Activated naive CD8-positive, alpha-beta T cell treated with anti-CD3 and anti-CD28 coated beads, Interleukin-2, amount 10 ng/mL, durations not matched to agents 7 days and 5 days (primary cell): ENCODE measurements around the gene ATP6V1C2. TPM values are rescaled to one million over a fixed set of nuclear protein-coding genes. Genes with fewer than 3 reads are reported as not detected.

ENCODE experiments used
- ATAC-seq: fragments of 150-1000 bp; cut with Tn5 transposase; one replicate; pipeline ENCODE4 v1.10.0; 2021; ENCODE audit warnings: low read depth, moderate library complexity
- POLR2A ChIA-PET: fragments of 350-600 bp; sonication (Branson Sonifier 250); formaldehyde crosslinking; loops from one replicate; lab custom pipeline; 2021; ENCODE audit warnings: antibody characterized with exemption; lab: Charles Lee
- DNase-seq: peaks from one replicate; pipeline ENCODE4 v3.0.0; 2021
- H3K27ac Mint-ChIP-seq: one replicate; pipeline ENCODE4 v1.8.0; 2022; ENCODE audit warnings: mild to moderate bottlenecking, mixed read lengths
- H3K27me3 Mint-ChIP-seq: one replicate; pipeline ENCODE4 v1.8.0; 2022; ENCODE audit warnings: mild to moderate bottlenecking, moderate library complexity, mixed read lengths
- H3K36me3 Mint-ChIP-seq: one replicate; pipeline ENCODE4 v1.8.0; 2021; ENCODE audit warnings: mild to moderate bottlenecking, mixed read lengths
- H3K4me1 Mint-ChIP-seq: one replicate; pipeline ENCODE4 v1.8.0; 2021; ENCODE audit warnings: mixed read lengths
- H3K4me3 Mint-ChIP-seq: one replicate; pipeline ENCODE4 v1.8.0; 2022; ENCODE audit warnings: mild to moderate bottlenecking, moderate library complexity, mixed read lengths
- H3K9me3 Mint-ChIP-seq: one replicate; pipeline ENCODE4 v1.8.0; 2021; ENCODE audit warnings: mixed read lengths
- total RNA-seq, 2 experiments: library from RNA; stranded (reverse); gene quantifications; one replicate each; pipeline ENCODE4 v1.2.3, GENCODE V29; 2021

Gene ATP6V1C2
- total RNA-seq, result not detected

- Mint-ChIP-seq H3K4me3 (peak within 1 kb of the TSS; percentile 48), H3K36me3 (no peaks in the 10 kb centered on the region), H3K4me1 (peaks cover 5% of the 10 kb centered on the region), H3K9me3 (no peaks in the 10 kb centered on the region), H3K27ac (no peak within 1 kb of the TSS), H3K27me3 (peaks cover 85% of the 10 kb centered on the region)
- peak; percentile 49 for DNase-seq
- POLR2A ChIA-PET, result no interaction called here
- peak; percentile 72 for ATAC-seq
Observed at GRCh38 chr2:10721396-10722251, at the start of gene ATP6V1C2. TSS of gene ATP6V1C2 (plus strand) at chr2:10721630. CDS start at chr2:10722850, 1,220 bp downstream.

GRCh38 chr2:10675131-10675530, 46.3 kb upstream of the ATP6V1C2 start:
- no peaks in the 10 kb centered on the region for H3K9me3 Mint-ChIP-seq
- DNase-seq, result no peak
- peaks cover 27% of the 10 kb centered on the region for H3K4me1 Mint-ChIP-seq
- ATAC-seq, result peak; percentile 67
- H3K27me3 Mint-ChIP-seq, result no peaks in the 10 kb centered on the region
- peaks cover 11% of the 10 kb centered on the region for H3K36me3 Mint-ChIP-seq
- POLR2A ChIA-PET, result interaction anchor here (0.6 to 1.6 kb wide), 3 partner anchors 14 to 513 kb away, joined by 3 to 7 read pairs (median 3); partner anchors contain the start of gene NOL10
- no peak overlapping the region for H3K27ac Mint-ChIP-seq
- peak overlapping the region; percentile 60 for H3K4me3 Mint-ChIP-seq

- Mint-ChIP-seq H3K27me3 (no peaks in the 10 kb centered on the region), H3K4me1 (peaks cover 26% of the 10 kb centered on the region), H3K9me3 (no peaks in the 10 kb centered on the region), H3K36me3 (peaks cover 11% of the 10 kb centered on the region), H3K27ac (no peak overlapping the region), H3K4me3 (no peak overlapping the region)
- ATAC-seq (no peak), DNase-seq (no peak)
- POLR2A ChIA-PET, result no interaction called here
Observed at GRCh38 chr2:10678225-10678624, 43.2 kb upstream of the ATP6V1C2 start.

DNA sequence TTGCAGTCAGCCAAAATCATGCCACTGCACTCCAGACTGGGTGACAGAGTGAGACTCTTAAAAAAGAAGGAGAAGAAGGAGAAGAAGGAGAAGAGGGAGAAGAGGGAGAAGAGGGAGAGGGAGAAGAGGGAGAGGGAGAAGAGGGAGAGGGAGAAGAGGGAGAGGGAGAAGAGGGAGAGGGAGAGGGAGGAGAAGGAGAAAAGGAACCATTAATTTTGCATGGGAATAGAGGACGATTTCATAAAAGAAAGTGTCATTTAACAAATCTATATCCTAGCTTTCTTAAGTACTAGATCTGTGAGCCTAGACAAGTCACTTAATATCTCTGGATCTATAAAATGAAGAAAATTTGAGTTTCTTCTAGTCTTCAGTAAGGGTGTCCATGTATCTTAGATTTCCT, 41.2 kb upstream of the ATP6V1C2 start:
- Mint-ChIP-seq H3K27ac (no peak overlapping the region), H3K27me3 (no peaks in the 10 kb centered on the region), H3K4me3 (no peak overlapping the region), H3K4me1 (peaks cover 15% of the 10 kb centered on the region), H3K9me3 (no peaks in the 10 kb centered on the region), H3K36me3 (peaks cover 10% of the 10 kb centered on the region)
- no peak for ATAC-seq
- DNase-seq, result no peak
- POLR2A ChIA-PET, result no interaction called here

DNA sequence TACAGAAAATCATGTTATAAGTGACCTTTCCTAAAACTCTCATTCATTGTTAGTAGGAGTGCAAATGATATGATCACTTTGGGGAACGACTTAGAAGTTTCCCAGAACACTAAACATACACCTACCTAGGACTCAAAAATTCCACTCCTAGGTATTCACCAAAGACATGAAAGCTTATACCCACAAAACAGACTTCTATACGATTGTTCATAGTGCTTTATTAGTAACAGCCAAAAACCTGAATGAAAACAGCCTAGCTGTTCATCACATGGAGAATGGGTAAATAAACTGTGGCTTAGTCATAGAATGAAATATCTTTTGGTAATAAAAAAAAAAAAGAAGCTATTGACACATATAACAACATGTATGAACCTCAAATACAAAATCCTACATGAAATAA, 40.5 kb upstream of the ATP6V1C2 start:
- Mint-ChIP-seq H3K4me3 (no peak overlapping the region), H3K27ac (no peak overlapping the region), H3K27me3 (no peaks in the 10 kb centered on the region), H3K9me3 (no peaks in the 10 kb centered on the region), H3K36me3 (peaks cover 10% of the 10 kb centered on the region), H3K4me1 (peaks cover 9% of the 10 kb centered on the region)
- ATAC-seq, result no peak
- DNase-seq, result no peak
- POLR2A ChIA-PET, result interaction anchor here (0.9 kb wide), 1 partner anchor 9 kb away, joined by 3 read pairs; the partner anchor contains the start of gene NOL10

DNA sequence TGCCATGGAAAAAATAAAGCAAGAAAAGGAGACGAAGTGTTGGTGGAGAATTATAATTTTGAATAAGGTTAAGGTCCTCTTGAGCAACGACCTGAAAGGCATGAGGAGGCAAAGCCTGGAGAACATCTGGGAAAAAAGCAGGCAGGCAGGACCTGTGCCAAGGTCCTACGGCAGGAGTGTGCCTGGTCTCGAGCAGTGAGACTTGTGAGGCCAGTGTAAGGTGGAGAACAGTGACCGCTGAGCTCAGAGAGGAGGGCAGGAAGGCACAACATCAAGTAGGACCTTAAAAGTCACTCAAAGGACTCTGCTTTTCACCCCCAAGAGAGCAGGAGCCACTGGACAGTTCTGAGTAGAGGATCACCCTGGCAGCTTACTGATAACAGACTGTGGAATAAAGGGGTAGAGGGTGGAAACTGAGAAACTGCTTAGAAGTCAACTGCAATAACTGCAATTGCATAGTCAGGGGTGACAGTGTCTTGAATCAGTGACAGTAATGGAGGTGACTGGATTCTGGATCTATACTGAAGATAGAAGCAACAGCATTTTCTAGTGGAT, 35.2 kb upstream of the ATP6V1C2 start:
- Mint-ChIP-seq H3K4me3 (no peak overlapping the region), H3K27me3 (no peaks in the 10 kb centered on the region), H3K9me3 (no peaks in the 10 kb centered on the region)

DNA sequence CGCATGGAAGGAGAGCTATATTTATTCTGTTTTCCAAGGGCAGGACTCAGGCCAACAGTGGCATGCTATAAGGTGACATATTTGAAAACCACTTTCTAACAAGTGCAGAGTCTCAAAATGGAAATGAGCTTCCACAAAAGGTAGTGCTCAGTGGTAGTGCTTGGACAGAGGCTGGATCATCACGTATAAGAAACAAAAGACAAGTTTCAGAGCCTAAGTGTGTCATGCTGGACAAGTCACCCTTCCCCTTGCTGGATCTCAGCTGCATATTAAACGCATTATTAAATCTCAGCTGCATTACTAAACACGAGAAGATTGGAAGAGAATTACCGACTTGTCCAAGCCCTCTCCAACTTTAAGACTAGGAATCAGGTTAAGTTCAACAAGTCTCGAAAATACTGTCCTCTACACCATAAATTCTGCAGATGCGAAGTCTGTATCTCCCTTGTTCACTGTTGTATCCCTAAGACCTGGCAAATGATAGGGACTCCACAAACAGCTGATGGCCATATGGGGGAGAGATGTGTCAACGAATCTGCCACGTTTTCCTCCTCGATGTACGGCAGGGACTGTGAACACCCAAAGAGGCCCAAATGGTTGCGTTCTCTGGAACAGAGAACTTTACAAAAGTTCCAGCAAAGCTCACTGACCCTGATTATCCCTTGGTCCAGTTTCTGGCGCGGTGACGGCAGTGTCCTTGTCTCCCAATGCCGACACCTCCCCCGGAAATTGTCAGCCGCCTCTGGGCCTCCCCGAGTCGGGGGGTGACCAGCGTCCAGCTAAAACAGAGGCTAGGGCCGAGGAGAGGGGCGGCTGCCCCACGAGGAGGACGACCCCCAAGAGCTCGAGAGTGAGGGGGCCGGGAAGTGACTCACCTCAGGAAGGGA, 32.3 kb upstream of the ATP6V1C2 start:
- no peak overlapping the region for H3K4me3 Mint-ChIP-seq
- H3K4me1 Mint-ChIP-seq, result peaks cover 13% of the 10 kb centered on the region
- H3K36me3 Mint-ChIP-seq, result peaks cover 2% of the 10 kb centered on the region
- POLR2A ChIA-PET, result interaction anchor here (0.7 to 2.3 kb wide), 5 partner anchors 8 to 278 kb away, joined by 3 to 11 read pairs (median 4); partner anchors contain the start of genes ODC1 and PDIA6
- H3K9me3 Mint-ChIP-seq, result no peaks in the 10 kb centered on the region
- no peak overlapping the region for H3K27ac Mint-ChIP-seq
- no peaks in the 10 kb centered on the region for H3K27me3 Mint-ChIP-seq
- peak; percentile 34 for ATAC-seq
- DNase-seq, result no peak

More for the DNA sequence above, 35.2 kb upstream of the ATP6V1C2 start:
- ATAC-seq (no peak), DNase-seq (no peak)
- POLR2A ChIA-PET, result interaction anchor here (1.0 kb wide), 1 partner anchor 25 kb away, joined by 3 read pairs; no protein-coding TSS in a partner anchor
- Mint-ChIP-seq H3K27ac (no peak overlapping the region), H3K36me3 (peaks cover 4% of the 10 kb centered on the region), H3K4me1 (peaks cover 8% of the 10 kb centered on the region)

GRCh38 chr2:10691521-10691920, 29.9 kb upstream of the ATP6V1C2 start:
- peaks cover 2% of the 10 kb centered on the region for H3K36me3 Mint-ChIP-seq
- DNase-seq, result no peak
- no peaks in the 10 kb centered on the region for H3K27me3 Mint-ChIP-seq
- ATAC-seq, result no peak
- POLR2A ChIA-PET, result no interaction called here
- H3K4me1 Mint-ChIP-seq, result peaks cover 11% of the 10 kb centered on the region
- no peak overlapping the region for H3K27ac Mint-ChIP-seq
- H3K4me3 Mint-ChIP-seq, result no peak overlapping the region
- no peaks in the 10 kb centered on the region for H3K9me3 Mint-ChIP-seq

DNA sequence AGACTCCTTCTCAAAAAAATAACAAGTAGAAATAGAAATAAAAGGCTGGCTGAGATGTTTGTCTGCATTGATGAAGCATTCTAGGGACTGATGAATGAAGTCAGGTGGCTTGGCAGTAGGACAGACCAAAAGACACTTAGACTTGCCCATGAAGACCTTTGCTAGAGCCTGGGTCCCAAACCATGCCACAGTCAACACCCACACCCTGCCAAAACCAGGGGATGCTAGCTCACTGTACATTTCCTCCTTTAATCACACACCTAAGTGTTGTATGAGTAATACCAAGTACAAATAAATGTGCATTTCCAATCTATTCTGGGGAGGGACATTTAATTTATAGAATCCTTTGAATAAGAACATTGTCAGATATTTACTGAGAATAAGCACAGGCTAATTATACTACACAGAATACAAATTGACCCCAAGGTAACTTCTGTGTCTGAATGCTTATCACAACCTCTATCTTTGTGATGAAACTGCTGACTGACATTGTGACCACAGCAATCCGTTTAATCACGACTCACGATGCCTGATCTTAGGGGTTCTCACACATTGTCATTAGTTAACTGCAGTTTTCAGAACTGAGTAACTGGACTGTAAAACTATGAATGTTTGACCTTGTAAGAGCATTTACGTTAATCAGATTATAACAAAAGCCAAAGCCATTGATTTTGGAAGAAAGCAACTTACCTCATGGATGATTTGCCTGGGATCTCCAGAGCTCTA, 21.2 kb upstream of the ATP6V1C2 start:
- Mint-ChIP-seq H3K36me3 (no peaks in the 10 kb centered on the region), H3K4me3 (no peak overlapping the region), H3K4me1 (no peaks in the 10 kb centered on the region), H3K27ac (no peak overlapping the region), H3K9me3 (no peaks in the 10 kb centered on the region), H3K27me3 (peaks cover 8% of the 10 kb centered on the region)
- DNase-seq (no peak), ATAC-seq (no peak)
- POLR2A ChIA-PET, result no interaction called here

- Mint-ChIP-seq H3K9me3 (no peaks in the 10 kb centered on the region), H3K4me1 (no peaks in the 10 kb centered on the region), H3K36me3 (no peaks in the 10 kb centered on the region), H3K4me3 (no peak overlapping the region), H3K27me3 (peaks cover 18% of the 10 kb centered on the region), H3K27ac (no peak overlapping the region)
- ATAC-seq (no peak), DNase-seq (no peak)
- POLR2A ChIA-PET, result interaction anchor here (0.6 to 0.7 kb wide), 2 partner anchors 9 to 63 kb away, joined by 3 read pairs; no protein-coding TSS in a partner anchor
Observed at GRCh38 chr2:10704034-10704594, 17.3 kb upstream of the ATP6V1C2 start.

DNA sequence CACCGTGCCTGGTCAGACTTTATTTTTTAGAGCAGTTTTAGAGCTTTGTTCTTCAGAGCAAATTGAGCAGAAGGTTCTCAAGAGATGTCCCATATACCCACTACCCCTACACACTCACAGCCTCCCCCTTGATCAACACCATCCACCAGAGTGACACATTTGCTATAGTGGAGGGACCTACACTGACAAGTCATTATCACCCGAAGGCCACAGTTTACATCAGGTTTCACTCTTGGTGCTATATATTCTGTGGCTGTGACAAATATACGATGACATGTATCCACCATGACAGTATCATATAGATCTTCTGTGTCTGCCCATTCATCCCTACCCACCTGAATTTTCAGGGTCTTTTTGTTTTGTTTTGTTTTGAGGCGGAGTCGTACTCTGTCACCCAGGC, 15.4 kb upstream of the ATP6V1C2 start:
- H3K36me3 Mint-ChIP-seq, result no peaks in the 10 kb centered on the region
- no peak overlapping the region for H3K4me3 Mint-ChIP-seq
- no peaks in the 10 kb centered on the region for H3K4me1 Mint-ChIP-seq
- peaks cover 26% of the 10 kb centered on the region for H3K27me3 Mint-ChIP-seq
- no peak for DNase-seq
- H3K9me3 Mint-ChIP-seq, result no peaks in the 10 kb centered on the region
- POLR2A ChIA-PET, result no interaction called here
- H3K27ac Mint-ChIP-seq, result no peak overlapping the region
- no peak for ATAC-seq

DNA sequence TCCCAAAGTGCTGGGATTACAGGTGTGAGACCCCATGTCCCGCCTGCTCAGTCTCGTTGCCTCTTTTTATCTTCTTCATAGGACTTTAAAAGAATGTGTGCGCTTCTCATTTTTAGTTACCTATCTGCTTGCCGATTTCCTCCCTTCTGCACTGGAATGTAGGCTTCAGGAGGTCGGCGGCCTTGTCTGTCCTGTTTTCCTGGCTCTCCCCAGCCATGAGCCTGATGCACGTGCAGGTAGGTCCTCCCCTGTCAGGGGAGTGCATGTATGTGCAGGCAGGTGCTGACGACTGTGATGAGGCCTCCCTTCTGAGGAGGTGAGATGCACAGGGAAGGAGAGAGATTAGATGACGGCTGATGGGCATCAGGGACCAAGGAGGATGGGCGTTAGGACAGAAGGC, 13.6 kb upstream of the ATP6V1C2 start:
- DNase-seq (no peak), ATAC-seq (no peak)
- POLR2A ChIA-PET, result no interaction called here
- peaks cover 10% of the 10 kb centered on the region for H3K4me1 Mint-ChIP-seq
- no peak overlapping the region for H3K4me3 Mint-ChIP-seq
- H3K36me3 Mint-ChIP-seq, result no peaks in the 10 kb centered on the region
- H3K27me3 Mint-ChIP-seq, result peaks cover 22% of the 10 kb centered on the region
- no peak overlapping the region for H3K27ac Mint-ChIP-seq
- H3K9me3 Mint-ChIP-seq, result no peaks in the 10 kb centered on the region
